ENCODE results near the gene GRB10.
"Not testable (repeated sequence)": the region's sequence is repeated elsewhere in the genome, so short reads cannot be mapped to it uniquely, and the experiment has no call there.

The GRB10 gene

DNA sequence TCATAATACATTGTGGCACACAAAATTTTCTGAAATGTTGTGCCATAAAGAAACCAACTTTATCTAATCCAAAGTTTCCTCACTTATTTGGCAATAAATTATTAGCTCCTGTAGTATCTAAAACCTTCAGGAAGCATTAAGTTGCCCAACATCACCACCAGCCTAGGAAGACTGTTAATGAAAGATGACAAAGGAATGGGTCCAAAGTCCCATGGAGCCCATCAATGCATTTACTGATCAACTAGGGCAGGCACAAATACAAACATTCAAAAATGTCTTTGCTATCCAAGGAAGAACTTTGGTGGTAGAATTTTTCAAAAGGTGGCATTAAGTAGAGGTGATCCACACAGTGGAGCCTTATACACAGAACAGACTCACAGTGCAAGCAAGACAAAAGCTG, 4.5 kb downstream of the GRB10 start:
- no peak for DNase-seq (ENCODE audit: low read depth)

DNA sequence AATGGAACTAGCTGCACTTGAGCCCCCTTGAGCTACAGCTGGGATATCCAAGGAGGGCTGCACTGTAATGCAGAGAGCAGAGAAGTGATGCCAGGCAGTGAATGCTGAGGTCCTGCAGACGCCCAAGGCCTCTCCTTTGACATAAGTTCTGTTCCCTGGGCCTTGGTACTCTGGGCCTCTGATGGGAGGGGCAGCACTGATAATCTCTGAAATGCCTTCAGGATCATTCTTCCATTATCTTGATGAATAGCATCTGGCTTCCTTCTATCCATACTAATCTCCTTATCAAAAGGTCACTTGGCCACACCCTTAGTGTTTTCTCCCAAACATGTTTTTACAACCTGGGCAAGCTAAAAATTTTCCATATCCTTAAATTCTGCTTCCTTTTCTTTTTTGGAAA, 6.9 kb downstream of the GRB10 start:
- DNase-seq (ENCODE audit: low read depth) = no peak

DNA sequence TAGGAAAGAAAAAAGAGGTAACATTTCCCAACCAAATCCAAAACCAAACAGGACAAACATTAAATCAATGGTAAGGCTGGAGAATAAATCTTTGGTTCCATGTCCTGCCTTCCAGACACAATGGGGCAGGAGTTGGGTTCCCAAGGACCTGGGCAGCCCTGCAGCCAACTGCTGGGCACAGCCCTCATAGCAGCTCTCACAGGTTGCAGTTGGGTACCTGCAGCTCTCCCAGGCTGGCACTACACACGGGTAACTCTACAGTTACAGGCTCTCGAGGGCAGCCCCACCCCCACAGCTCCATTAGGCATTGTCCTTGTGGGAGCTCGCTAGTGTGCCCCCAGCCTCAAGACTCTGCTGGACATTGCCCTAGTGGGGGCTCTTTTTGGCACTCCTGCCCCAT, 7.5 kb downstream of the GRB10 start:
- DNase-seq (ENCODE audit: low read depth) = no peak

DNA sequence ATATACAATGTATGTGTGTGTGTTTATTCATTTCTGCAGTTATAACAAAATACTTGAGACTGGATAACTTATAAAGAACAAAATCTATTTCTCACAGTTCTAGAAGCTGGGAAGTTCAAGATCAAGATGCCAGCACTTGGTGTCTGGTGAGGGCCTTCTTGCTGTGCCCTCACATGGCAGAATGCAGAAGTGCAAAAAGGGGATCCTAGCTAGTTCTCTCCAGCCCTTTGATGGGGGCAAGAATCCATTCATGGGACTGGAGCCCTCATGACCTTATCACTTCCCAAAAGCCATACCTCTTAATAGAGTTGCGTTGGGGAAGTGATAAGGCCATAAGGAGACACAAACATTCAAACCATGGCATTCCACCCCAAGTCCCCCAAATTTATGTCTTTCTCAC, 8.4 kb downstream of the GRB10 start:
- no peak for DNase-seq (ENCODE audit: low read depth)

DNA sequence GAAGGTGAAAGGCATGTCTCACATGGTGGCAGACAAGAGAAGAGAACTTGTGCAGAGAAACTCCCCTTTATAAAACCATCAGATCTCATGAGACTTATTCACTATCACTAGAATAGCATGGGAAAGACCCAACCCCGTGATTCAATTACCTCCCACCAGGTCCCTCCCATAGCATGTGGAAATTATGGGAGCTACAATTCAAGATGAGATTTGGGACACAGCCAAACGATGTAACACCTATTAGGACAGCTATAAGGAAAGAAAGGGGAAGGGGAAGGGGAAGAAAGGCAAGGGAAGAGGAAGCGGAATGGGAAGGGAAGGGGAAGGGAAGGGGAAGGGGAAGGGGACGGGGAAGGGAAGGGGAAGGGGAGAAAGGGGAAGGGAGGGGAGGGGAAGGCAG, 9.6 kb downstream of the GRB10 start:
- not testable (repeated sequence) for DNase-seq (ENCODE audit: low read depth)

DNA sequence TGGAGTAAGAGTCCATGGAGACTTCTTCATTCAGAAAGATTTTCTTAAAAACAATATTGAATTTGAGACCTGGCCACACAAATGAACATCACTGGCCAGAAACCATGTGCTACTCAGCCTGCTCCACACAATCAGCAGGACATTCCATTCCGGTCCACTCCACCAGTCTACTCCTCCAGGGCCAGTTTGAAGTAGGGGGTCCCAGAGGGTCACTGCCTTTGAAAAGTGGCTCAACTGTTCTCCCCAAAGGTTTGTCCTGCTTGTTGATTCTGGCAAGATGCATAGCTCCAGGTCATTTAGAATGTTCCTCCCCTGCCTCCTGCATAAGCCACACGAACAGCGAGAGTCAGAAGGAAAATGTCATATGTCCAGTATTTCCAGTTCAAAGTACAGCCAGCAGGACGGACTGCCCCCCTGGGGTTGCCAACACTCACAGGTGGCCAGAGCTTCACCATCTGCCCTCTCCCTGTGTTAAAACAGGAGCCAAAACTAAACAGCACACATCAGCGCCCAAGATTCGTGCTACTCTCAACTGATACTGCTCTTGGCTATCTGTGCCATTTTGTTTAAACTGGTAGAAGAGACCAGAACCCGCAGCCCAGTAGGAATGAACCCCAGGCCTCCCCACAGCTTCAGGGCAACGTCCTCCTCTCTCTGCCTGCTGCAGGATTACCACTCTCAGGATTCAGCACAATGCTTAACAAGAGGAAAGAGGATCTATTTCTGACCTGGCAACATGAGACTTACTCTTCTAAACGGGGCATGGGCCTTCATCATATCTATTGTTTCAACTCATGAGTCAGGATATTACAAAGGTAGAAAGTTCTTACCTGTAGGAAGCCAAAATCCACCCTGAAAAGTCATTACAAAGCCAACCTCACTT, 11.3 kb downstream of the GRB10 start:
- DNase-seq (ENCODE audit: low read depth) = no peak

DNA sequence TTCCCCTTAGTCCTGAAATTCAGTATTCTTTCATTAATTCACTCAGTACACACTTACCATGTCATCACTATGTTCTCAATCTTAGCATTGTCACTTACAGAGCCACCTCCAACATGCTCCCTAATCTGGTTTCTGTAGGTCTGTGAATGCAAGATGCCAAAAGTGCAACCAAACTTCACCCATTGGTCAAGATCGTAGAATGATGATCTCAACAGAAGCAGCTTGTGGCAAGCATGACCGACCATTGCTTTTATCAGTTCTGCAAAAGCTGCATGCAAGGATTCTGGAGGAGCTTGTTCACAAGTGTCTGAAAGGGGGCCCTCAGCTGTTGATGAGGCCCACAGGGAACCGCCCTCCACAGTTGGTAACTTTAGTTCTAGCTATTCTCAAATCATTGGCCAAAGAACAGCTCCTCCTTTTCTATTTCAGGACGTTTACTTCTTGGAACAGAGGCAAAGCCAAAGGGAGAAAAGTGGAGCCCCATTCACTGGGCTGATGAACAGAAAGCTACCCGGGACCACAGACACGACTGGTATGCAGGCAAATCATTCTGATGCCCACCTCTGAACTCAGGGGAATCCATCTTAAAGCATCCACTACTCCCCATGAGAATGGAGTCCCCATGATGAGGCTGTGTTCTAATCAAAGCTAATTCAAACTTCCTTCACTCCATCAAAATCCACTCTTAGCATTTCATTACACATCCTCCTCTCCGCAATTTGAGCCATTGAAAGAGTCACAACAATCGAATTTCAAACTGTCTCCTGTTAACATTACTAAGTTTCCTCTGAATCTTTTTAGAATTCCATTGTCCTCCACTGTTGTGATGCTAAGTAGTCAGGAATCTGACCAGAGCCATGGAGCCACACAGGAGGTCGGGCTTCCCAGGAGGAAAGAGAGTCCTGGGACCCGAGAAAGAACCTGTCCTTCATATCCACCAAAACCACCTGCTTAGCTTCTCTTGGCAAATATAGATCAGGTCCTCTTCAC, 13.9 kb downstream of the GRB10 start:
- no peak for DNase-seq (ENCODE audit: low read depth)

DNA sequence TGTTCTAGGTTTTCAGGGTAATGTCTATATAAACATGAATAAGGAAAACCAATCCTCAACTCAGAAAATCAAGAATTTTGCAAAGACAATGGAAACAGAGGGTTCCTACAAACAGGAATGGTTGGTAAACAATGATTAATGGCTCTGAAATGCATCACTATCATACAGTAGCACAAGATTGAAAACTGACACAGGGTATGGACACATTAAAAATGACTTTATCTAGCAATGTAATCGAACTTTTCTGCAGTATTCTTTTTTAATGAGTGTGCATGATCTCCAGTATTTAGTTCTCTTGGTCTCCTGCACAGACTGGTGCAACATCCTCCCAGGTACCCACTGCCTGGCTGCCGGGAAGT, 15.9 kb downstream of the GRB10 start:
- no peak for DNase-seq (ENCODE audit: low read depth)

DNA sequence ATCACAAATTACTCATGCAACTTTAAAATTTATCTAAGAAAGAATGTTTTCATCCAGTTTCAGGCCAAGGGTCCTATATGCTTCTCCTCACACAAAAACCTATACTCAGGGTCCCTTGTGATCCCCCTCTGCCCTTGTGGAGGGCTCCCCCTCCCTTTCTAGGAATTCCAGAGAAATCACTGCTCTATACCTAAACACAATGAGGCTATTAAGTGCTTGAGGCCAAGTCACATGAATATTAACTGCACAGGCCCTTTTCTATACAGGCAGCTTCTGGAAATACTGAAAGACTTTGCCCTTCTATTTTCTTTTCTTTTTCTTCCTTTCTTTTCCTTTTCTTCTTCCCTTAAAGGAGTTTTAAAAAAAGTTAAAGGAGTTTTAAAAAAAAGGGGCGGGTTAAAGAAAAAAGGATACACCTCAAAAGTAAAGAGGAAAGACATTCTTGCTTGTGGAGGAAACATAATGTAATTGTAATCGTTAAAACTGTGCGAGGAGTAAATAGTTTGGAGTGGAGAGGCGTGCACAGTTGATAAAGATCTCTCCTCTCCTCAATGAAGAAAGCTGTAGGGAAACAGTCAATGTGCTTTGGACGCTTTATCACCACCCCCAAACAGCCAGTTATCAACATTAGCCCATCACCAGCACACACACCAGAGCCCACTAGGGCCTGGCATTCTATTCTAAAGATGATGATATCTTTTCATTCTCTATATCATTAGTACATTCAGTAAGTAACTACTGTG, 16.4 kb downstream of the GRB10 start:
- no peak for DNase-seq (ENCODE audit: low read depth)

DNA sequence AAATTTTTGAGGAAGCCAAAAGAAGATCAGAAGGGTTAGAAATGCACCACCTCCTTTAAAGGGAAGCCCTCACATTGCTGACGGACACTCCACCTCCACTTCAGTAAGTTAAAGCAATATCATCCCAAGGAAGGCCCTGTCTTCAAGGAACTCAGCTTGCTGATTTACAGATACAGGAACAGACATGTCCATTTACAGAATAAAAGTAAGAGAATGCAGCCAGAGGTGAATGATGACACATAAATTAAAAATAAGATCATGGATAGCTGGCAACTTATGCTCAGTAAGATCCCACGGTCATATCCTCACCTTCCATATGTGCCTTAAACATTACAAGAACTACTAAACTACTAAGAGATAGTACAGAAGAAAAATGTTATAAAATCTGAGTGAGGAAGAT, 20.4 kb downstream of the GRB10 start:
- DNase-seq (ENCODE audit: low read depth) = no peak

DNA sequence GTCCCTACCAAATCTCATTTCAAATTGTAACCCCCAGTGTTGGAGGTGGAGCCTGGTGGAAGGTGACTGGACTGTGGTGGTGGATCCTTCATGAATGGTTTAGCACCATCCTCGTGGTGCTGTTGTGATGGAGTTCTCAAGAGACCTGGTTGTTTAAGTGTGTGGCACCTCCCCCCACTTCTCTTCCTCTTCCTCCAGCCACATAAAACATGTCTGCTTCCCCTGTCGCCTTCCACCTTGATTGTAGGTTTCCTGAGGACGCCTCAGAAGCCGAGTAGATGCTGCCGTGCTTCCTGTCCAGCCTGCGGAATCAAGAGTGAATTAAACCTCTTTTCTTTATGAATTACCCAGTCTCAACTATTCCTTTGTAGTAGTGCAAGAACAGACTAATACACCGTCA, 21.0 kb downstream of the GRB10 start:
- no peak for DNase-seq (ENCODE audit: low read depth)

DNA sequence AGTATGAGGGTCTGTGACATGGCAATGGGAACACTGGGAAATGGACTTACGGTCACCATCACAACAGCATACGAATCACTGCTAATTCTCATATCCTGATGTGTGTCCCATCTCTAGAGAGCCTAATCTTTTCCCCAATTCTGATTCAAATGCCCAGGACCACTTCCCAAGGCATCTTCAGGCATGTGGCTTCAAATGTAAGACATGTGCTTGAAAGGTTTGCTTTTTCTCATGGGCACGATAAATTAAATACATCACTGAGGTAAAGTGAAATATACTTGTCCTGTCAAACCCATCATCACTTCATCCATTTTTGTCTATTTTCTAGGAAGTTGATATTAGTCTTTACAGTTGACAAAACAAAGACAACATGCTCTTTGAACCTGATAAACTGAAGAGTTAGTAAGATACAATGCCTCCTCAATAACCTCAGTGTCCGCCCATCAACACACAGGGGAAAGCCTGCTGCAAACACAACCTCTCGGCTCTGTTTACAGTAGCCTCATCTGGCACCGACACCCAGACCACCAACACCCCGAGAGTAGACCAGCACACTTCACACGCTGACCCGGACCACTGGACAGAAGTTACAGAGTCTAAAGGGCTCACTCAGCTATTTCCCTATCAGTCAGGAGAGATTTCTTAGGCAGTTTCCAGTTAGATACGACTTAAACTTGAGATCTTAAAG, 24.8 kb downstream of the GRB10 start:
- no peak for DNase-seq (ENCODE audit: low read depth)

DNA sequence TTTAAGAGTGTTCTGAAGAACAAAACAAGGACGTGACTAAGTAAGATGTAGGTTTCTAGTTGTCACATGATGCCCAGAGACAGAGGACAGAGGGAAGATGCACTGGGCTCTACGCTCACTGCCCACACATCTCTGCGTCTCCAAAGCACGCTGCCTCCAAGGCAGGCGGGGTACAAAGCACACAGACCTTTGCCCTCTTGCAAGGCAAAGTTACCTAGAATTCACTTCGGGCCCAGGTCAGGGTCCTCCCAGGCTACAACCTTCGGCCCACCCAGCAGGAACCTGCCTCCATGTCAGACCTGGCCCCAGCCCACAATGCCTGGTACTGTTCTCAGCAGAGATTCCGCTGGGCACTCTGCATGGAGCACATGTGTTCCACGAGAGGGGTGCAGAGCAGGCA, 26.5 kb downstream of the GRB10 start:
- no peak for DNase-seq (ENCODE audit: low read depth)

DNA sequence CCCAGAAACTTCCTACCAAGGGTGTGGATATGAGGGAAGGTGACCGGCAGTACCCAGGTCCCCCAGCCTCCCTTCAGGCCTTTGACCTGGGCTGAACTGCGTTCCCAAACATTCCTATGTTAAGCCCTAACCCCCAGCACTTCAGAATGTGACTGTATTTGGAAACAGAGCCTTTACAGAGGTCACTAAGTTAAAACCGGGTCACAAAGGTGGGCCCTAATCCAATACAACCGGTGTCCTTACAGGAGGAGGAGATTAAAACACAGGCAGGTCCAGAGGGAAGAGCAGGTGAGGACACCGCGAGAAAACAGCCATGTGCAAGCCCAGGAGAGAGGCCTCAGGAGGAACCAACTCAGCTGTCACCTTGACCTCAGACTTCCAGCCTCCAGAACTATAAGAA, 28.0 kb downstream of the GRB10 start:
- no peak for DNase-seq (ENCODE audit: low read depth)

DNA sequence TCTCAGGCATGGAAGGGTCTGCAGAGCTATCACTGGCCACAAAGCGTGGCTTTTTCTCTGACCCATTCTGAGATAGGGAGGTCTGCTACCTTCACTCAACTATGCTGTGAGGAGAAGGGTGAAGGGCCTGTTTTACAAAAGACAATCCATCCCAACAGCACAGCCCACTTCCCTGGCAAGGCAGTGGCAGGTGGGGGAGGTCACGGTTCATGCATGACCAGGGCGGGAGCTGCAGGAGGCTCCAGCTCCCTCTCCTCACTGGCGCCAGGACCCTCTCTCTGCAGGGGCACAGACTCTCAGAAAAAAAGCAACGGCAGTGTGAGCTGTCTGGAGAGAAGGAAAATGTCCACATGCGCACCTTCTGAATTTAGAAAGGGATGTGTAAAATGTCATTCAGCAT, 28.5 kb downstream of the GRB10 start:
- DNase-seq (ENCODE audit: low read depth) = no peak

DNA sequence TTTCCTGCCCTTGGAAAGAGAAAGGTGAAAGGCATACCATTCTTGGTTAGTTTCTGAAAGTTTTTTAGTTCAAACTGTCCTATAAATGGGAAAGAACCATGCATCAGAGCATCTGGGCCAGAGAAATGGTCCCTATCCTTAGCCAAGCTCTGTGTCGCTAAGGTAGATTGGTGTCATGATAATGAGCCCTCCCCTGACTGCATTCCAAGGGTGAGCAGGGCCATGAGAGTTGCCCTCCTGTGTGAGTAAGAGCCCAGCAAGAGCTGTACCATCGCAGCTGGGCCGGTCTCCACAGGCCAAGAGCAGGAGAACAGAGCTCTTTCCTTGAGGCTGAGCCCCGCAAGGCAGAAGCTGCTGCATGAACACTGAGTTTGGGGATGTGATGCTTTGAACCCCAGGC, 30.3 kb downstream of the GRB10 start:
- DNase-seq (ENCODE audit: low read depth) = no peak

DNA sequence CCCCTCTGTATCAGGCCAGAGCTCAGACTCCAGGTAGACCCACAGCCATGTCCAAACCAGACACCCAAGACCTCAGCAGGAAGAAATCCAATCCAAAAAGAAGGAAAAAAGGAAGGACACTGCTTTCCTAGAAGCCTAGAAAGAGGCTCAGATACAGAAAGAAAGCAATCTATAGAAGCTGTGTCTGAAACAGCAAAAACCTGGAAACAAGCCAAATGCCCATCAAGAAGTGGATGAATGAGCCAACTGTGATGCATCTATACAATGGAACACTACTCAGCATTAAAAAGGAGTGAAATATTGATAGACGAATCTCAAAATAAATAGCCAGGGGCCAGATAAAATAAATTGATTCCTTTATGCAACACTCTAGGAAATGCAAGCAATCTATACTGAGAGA, 31.6 kb downstream of the GRB10 start:
- DNase-seq (ENCODE audit: low read depth) = no peak

DNA sequence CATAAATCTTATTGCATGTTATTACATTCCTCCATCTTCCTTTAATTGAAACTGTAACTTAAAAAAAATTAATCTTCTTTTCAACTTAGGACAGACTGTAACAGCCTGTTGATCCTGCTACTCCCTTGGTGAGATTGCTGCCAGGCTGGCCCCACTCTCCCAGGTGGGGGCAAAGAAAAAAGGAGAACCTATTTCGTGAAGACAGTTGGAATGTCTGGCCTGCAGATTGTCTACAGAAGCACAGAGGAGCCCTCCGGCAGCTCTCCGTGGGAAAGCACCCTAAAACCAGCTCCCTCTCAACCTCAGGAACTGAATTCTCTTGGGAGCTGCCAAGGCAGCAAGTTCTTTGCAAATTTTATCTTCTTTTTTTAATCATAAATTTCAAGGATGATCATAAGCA, 32.8 kb downstream of the GRB10 start:
- no peak for DNase-seq (ENCODE audit: low read depth)

DNA sequence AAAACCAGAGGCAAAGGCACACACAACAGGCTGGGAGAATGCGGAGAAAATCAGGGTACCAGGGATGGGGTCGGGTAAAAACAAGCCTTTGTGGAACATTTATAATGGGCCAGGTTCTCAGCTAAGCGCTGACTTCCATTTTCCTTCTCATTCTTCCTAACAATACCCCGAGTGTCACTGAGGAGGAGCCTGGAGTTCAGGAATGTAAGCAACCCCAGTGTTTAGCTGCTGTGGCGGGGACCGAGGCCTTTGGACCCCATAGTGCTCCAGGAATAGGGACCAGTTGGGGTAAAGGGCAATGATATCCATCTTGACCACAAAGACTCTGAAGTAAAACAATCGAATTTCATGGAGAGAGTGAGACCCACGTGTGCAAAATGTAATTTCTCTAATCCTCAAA, 34.2 kb downstream of the GRB10 start:
- DNase-seq (ENCODE audit: low read depth) = no peak

DNA sequence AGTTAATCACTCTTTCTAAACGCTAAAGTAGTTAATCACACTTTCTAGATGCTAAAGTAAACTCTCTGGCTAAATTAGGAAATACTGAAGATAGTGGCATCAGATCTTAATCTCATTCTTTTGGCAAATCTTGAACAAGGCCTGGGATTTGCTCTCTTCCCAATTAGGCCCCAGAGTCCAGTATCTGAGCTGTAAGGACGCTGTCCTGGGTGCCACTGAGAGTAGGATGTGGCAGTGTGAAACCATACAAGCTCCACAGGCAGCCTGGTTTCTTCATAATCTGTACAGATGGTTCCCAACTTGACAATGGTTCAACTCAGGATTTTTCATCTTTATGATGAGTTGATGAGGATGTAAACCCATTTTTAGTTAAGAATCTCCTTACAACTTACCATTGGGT, 36.9 kb downstream of the GRB10 start:
- no peak for DNase-seq (ENCODE audit: low read depth)

DNA sequence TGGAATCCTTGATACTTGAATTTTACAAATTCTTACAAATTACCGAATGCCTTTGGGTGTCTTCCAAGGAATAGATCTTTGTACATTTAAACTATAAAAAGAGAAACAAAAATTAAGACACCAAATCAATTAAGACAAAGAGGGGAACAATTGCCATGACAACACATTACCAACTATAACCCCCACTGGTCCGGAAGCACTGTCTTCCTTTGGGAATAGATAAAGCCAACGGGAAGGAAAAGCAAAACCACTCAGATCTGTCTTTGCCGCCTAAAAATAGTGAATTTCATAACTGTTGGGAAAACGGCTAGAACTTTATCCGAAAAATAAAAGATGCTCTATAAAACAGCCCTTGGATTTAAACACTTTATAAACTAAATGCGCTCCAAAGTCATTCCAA, 37.4 kb downstream of the GRB10 start:
- DNase-seq (ENCODE audit: low read depth) = no peak

DNA sequence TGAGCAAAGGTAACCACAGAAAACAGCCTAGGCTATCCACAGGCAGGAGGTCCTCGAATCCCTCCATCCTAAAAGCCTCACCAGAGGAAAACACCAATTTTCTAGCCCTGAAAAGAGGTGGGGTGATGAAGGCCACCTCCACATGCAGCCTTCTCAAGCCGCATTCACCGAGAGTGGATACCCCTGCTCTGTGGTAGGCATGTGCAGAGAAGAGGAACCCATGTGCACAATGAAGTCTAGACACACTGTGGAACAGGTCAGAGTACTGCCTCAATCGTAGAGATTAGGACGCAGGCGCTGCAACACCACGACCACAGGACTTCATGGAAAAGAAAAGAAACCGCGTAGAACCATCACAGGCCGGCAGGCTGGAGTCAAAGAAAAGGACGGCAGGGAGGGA, 38.8 kb downstream of the GRB10 start:
- no peak for DNase-seq (ENCODE audit: low read depth)
